HUES6 (cell line): ENCODE data around the gene SMARCA4.
A peak's percentile ranks its signal among the peaks of the same experiment; 100 is the strongest.

Experiments
- H3K27ac ChIP-seq: 2 replicates; pipeline ENCODE4 v1.7.0; 2013; ENCODE audit warnings: low read depth, mild to moderate bottlenecking, low read length, inconsistent platforms
- H3K27me3 ChIP-seq: 2 replicates; pipeline ENCODE4 v1.6.1; 2013; ENCODE audit warnings: low read length; ENCODE audit not compliant: control insufficient read depth, insufficient read depth
- H3K36me3 ChIP-seq: 2 replicates; pipeline ENCODE4 v1.6.1; 2013; ENCODE audit warnings: low read length; ENCODE audit not compliant: control insufficient read depth, insufficient read depth
- H3K4me1 ChIP-seq: 2 replicates; pipeline ENCODE4 v1.6.1; 2013; ENCODE audit warnings: low read length; ENCODE audit not compliant: control insufficient read depth, insufficient read depth
- H3K4me3 ChIP-seq: 2 replicates; pipeline ENCODE4 v1.5.1; 2013; ENCODE audit warnings: low read depth, low read length
- H3K9ac ChIP-seq: one replicate; pipeline ENCODE4 v1.6.1; 2013; ENCODE audit warnings: mild to moderate bottlenecking, low read length
- H3K9me3 ChIP-seq: 2 replicates; pipeline ENCODE4 v1.6.1; 2013; ENCODE audit warnings: low read depth, low read length; ENCODE audit not compliant: control insufficient read depth, insufficient read depth

SMARCA4 gene

GRCh38 chr19:11016631-11017030, 55.8 kb downstream of the SMARCA4 start:
- Histone ChIP-seq H3K9me3 (no peaks in the 10 kb centered on the region), H3K4me3 (no peak overlapping the region), H3K27ac (no peak overlapping the region), H3K36me3 (peaks cover 98% of the 10 kb centered on the region), H3K9ac (no peak overlapping the region), H3K27me3 (no peaks in the 10 kb centered on the region), H3K4me1 (peaks cover 3% of the 10 kb centered on the region; the same call in 1 of the 2 replicates)

- Histone ChIP-seq H3K36me3 (peaks cover 98% of the 10 kb centered on the region), H3K27ac (peak overlapping the region; percentile 48; the same call in 1 of the 2 replicates)
Measured at GRCh38 chr19:11017275-11018035, 56.6 kb downstream of the SMARCA4 start.

GRCh38 chr19:11018179-11018578, 57.3 kb downstream of the SMARCA4 start:
- Histone ChIP-seq H3K9ac (no peak overlapping the region), H3K36me3 (peaks cover 97% of the 10 kb centered on the region), H3K27me3 (no peaks in the 10 kb centered on the region), H3K27ac (no peak overlapping the region), H3K4me1 (peaks cover 3% of the 10 kb centered on the region; the same call in 1 of the 2 replicates), H3K4me3 (no peak overlapping the region), H3K9me3 (no peaks in the 10 kb centered on the region)

More at GRCh38 chr19:11017275-11018035, 56.6 kb downstream of the SMARCA4 start:
- no peak overlapping the region for H3K9ac ChIP-seq
- H3K27me3 ChIP-seq: no peaks in the 10 kb centered on the region
- H3K4me3 ChIP-seq: no peak overlapping the region
- no peaks in the 10 kb centered on the region for H3K9me3 ChIP-seq
- H3K4me1 ChIP-seq: peaks cover 3% of the 10 kb centered on the region; the same call in 1 of the 2 replicates

- Histone ChIP-seq H3K27me3 (no peaks in the 10 kb centered on the region), H3K9me3 (no peaks in the 10 kb centered on the region), H3K9ac (no peak overlapping the region), H3K4me1 (peaks cover 3% of the 10 kb centered on the region; the same call in 1 of the 2 replicates), H3K4me3 (no peak overlapping the region), H3K36me3 (peaks cover 97% of the 10 kb centered on the region), H3K27ac (no peak overlapping the region)
Measured at GRCh38 chr19:11018763-11019162, 57.9 kb downstream of the SMARCA4 start.

- Histone ChIP-seq H3K4me3 (no peak overlapping the region), H3K9ac (no peak overlapping the region), H3K36me3 (peaks cover 97% of the 10 kb centered on the region), H3K9me3 (no peaks in the 10 kb centered on the region), H3K27me3 (no peaks in the 10 kb centered on the region), H3K4me1 (peaks cover 3% of the 10 kb centered on the region; the same call in 1 of the 2 replicates), H3K27ac (no peak overlapping the region)
Measured at GRCh38 chr19:11019262-11019661, 58.4 kb downstream of the SMARCA4 start.

- H3K36me3 ChIP-seq: peaks cover 99% of the 10 kb centered on the region
- peaks cover 3% of the 10 kb centered on the region; the same call in 1 of the 2 replicates for H3K4me1 ChIP-seq
- H3K9ac ChIP-seq: no peak overlapping the region
- no peaks in the 10 kb centered on the region for H3K9me3 ChIP-seq
- H3K27ac ChIP-seq: no peak overlapping the region
- H3K4me3 ChIP-seq: no peak overlapping the region
- no peaks in the 10 kb centered on the region for H3K27me3 ChIP-seq
Measured at GRCh38 chr19:11019824-11020223, 59.0 kb downstream of the SMARCA4 start.

GRCh38 chr19:11020423-11020822, 59.6 kb downstream of the SMARCA4 start:
- peaks cover 3% of the 10 kb centered on the region; the same call in 1 of the 2 replicates for H3K4me1 ChIP-seq
- no peak overlapping the region for H3K27ac ChIP-seq
- no peak overlapping the region for H3K9ac ChIP-seq
- H3K36me3 ChIP-seq: peaks cover 99% of the 10 kb centered on the region
- H3K4me3 ChIP-seq: no peak overlapping the region
- H3K27me3 ChIP-seq: no peaks in the 10 kb centered on the region
- no peaks in the 10 kb centered on the region for H3K9me3 ChIP-seq

GRCh38 chr19:11020982-11021759, 60.3 kb downstream of the SMARCA4 start:
- no peak overlapping the region for H3K4me3 ChIP-seq
- H3K27me3 ChIP-seq: no peaks in the 10 kb centered on the region
- peaks cover 99% of the 10 kb centered on the region for H3K36me3 ChIP-seq
- H3K27ac ChIP-seq: no peak overlapping the region
- peaks cover 3% of the 10 kb centered on the region; the same call in 1 of the 2 replicates for H3K4me1 ChIP-seq
- H3K9me3 ChIP-seq: no peaks in the 10 kb centered on the region
- H3K9ac ChIP-seq: no peak overlapping the region

GRCh38 chr19:11021760-11022144, 60.9 kb downstream of the SMARCA4 start:
- Histone ChIP-seq H3K27me3 (no peaks in the 10 kb centered on the region), H3K36me3 (peaks cover 96% of the 10 kb centered on the region), H3K4me1 (peaks cover 3% of the 10 kb centered on the region; the same call in 1 of the 2 replicates), H3K4me3 (no peak overlapping the region), H3K9ac (no peak overlapping the region), H3K9me3 (no peaks in the 10 kb centered on the region), H3K27ac (no peak overlapping the region)

GRCh38 chr19:11023016-11023415, 62.2 kb downstream of the SMARCA4 start:
- Histone ChIP-seq H3K4me3 (no peak overlapping the region), H3K9me3 (no peaks in the 10 kb centered on the region), H3K27ac (no peak overlapping the region), H3K36me3 (peaks cover 96% of the 10 kb centered on the region), H3K27me3 (no peaks in the 10 kb centered on the region), H3K9ac (no peak overlapping the region), H3K4me1 (no peaks in the 10 kb centered on the region)

GRCh38 chr19:11023710-11024109, 62.9 kb downstream of the SMARCA4 start:
- no peaks in the 10 kb centered on the region for H3K27me3 ChIP-seq
- H3K9ac ChIP-seq: no peak overlapping the region
- H3K36me3 ChIP-seq: peaks cover 96% of the 10 kb centered on the region
- H3K4me1 ChIP-seq: no peaks in the 10 kb centered on the region
- H3K27ac ChIP-seq: no peak overlapping the region
- no peaks in the 10 kb centered on the region for H3K9me3 ChIP-seq
- H3K4me3 ChIP-seq: no peak overlapping the region
